GM12864 (cell line): ENCODE measurements around the gene NRIP2.

Source experiments
- DNase-seq: peaks from one replicate; pipeline ENCODE4 v3.0.0-alpha.2; 2011; ENCODE audit warnings: low read depth
- H3K4me3 ChIP-seq: 2 replicates; pipeline ENCODE4 v1.5.1; 2011; ENCODE audit warnings: mild to moderate bottlenecking, low read depth, low read length, control low read depth
- TF ChIP-seq, protein P1 (sequence below): IDR thresholded peaks from 2 replicates; pipeline ENCODE4 v1.5.1; 2011; ENCODE audit warnings: low read depth, mild to moderate bottlenecking, moderate library complexity, low read length, control low read depth, inconsistent platforms; ENCODE audit errors: missing control alignments

The NRIP2 gene

DNA sequence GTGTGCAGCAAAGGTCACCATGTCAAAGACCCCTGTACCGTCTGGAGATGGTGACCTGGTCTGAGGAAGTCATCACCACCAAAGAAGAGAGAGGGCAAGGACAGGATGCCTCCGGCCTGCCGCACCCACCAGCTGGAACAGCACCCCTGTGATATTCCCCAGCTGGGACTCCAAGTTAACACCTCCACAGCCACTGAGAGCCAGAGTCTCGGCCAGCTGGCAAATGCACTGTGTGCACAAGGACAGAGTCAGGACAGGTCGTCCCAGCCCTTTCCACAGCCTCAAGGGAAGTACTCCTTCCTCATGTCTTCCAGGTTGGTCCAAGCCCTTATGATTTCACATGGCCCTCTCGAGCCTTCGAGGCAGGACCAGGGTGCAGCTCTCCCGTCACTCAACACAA, 59.4 kb downstream of the NRIP2 start:
- DNase-seq: no peak
- TF ChIP-seq, protein P1, sequence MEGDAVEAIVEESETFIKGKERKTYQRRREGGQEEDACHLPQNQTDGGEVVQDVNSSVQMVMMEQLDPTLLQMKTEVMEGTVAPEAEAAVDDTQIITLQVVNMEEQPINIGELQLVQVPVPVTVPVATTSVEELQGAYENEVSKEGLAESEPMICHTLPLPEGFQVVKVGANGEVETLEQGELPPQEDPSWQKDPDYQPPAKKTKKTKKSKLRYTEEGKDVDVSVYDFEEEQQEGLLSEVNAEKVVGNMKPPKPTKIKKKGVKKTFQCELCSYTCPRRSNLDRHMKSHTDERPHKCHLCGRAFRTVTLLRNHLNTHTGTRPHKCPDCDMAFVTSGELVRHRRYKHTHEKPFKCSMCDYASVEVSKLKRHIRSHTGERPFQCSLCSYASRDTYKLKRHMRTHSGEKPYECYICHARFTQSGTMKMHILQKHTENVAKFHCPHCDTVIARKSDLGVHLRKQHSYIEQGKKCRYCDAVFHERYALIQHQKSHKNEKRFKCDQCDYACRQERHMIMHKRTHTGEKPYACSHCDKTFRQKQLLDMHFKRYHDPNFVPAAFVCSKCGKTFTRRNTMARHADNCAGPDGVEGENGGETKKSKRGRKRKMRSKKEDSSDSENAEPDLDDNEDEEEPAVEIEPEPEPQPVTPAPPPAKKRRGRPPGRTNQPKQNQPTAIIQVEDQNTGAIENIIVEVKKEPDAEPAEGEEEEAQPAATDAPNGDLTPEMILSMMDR: no peak

More for the DNA sequence above, 59.4 kb downstream of the NRIP2 start:
- no peak overlapping the region for H3K4me3 ChIP-seq
